Neutrophil (primary cell): ENCODE measurements around the gene EML3.
"Not testable (repeated sequence)": the region's sequence is repeated elsewhere in the genome, so short reads cannot be mapped to it uniquely, and the experiment has no call there.

Experiments
- H3K27ac ChIP-seq: fragments of 200-600 bp; sonication (generic); 2 replicates; pipeline ENCODE4 v1.5.1; 2016; ENCODE audit warnings: mild to moderate bottlenecking, moderate library complexity
- H3K27me3 ChIP-seq: fragments of 200-600 bp; sonication (generic); 2 replicates; pipeline ENCODE4 v1.6.0; 2016; ENCODE audit warnings: mild to moderate bottlenecking
- H3K36me3 ChIP-seq: fragments of 200-600 bp; sonication (generic); 2 replicates; pipeline ENCODE4 v1.5.1; 2017
- H3K4me1 ChIP-seq, 2 experiments: fragments of 200-600 bp in 1 of 2; sonication (generic) in 1 of 2; 1 replicate in 1 of 2; 2 replicates in 1 of 2; pipeline versions ENCODE4 v1.5.1 to v1.6.1; 2013 to 2016; ENCODE audit warnings: low read depth in 1 of 2, low read length in 1 of 2, mild to moderate bottlenecking in 1 of 2, moderate library complexity in 1 of 2; ENCODE audit not compliant: control insufficient read depth in 1 of 2, insufficient read depth in 1 of 2
- H3K4me3 ChIP-seq, 2 experiments: fragments of 200-600 bp in 1 of 2; sonication (generic) in 1 of 2; 1 replicate in 1 of 2; 2 replicates in 1 of 2; pipeline ENCODE4 v1.5.1; 2013 to 2016; ENCODE audit warnings: low read depth in 1 of 2, low read length in 1 of 2, mild to moderate bottlenecking in 1 of 2, moderate library complexity in 1 of 2
- H3K9me3 ChIP-seq: fragments of 200-600 bp; sonication (generic); 2 replicates; pipeline ENCODE4 v1.5.1; 2016
- TF ChIP-seq, protein P1 (sequence below): fragments of 200-600 bp; sonication (generic); IDR thresholded peaks from 2 replicates; pipeline ENCODE4 v1.5.1; 2016; ENCODE audit warnings: antibody characterized with exemption

EML3 gene

DNA sequence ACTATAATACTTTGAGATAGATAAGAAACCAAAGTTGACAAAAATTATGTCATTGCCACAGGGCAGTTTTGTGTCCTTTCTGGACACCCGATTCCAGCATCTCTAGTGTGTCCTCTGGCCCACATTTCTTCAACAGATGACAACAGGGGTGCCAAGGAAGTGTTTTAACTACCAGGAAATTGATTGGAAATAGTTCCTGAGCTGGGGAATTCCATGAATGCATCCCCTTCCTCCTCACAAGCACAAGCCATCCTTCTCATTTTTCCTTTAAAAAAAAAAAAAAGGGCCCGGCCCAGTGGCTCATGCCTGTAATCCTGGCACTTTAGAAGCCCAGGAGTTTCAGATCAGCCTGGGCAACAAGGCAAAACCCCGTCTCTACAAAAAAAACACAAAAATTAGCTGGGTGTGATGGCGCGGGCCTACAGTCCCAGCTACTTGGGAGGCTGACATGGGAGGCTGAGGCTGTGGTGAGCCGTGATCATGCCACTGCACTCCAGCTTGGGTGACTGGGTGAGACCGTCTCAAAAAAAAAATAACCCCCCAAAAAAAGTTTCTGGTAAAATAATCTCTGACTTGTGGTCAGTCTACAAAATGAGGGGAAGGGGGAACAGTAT lies 10.0 kb upstream of the EML3 start:
- H3K9me3 ChIP-seq = no peaks in the 10 kb centered on the region
- peak overlapping the region; percentile 71 to 73 for H3K4me3 ChIP-seq
- TF ChIP-seq, protein P1, sequence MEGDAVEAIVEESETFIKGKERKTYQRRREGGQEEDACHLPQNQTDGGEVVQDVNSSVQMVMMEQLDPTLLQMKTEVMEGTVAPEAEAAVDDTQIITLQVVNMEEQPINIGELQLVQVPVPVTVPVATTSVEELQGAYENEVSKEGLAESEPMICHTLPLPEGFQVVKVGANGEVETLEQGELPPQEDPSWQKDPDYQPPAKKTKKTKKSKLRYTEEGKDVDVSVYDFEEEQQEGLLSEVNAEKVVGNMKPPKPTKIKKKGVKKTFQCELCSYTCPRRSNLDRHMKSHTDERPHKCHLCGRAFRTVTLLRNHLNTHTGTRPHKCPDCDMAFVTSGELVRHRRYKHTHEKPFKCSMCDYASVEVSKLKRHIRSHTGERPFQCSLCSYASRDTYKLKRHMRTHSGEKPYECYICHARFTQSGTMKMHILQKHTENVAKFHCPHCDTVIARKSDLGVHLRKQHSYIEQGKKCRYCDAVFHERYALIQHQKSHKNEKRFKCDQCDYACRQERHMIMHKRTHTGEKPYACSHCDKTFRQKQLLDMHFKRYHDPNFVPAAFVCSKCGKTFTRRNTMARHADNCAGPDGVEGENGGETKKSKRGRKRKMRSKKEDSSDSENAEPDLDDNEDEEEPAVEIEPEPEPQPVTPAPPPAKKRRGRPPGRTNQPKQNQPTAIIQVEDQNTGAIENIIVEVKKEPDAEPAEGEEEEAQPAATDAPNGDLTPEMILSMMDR = no peak
- peak overlapping the region; percentile 88 for H3K27ac ChIP-seq
- peaks cover 30% of the 10 kb centered on the region for H3K36me3 ChIP-seq
- H3K4me1 ChIP-seq = peaks cover 19 to 22% of the 10 kb centered on the region in 2 experiments
- no peaks in the 10 kb centered on the region for H3K27me3 ChIP-seq

GRCh38 chr11:62621567-62622470 lies 9.2 kb upstream of the EML3 start, which contains the start of gene B3GAT3:
Gene B3GAT3, minus strand, starts transcription at chr11:62621986. Its CDS starts 39 bp downstream, at chr11:62621947.
- peak within 1 kb of the TSS; percentile 88 for H3K27ac ChIP-seq
- peaks cover 25% of the 10 kb centered on the region for H3K36me3 ChIP-seq
- H3K27me3 ChIP-seq = no peaks in the 10 kb centered on the region
- TF ChIP-seq, protein P1 = peak; percentile 82
- H3K9me3 ChIP-seq = no peaks in the 10 kb centered on the region
- H3K4me3 ChIP-seq = peak within 1 kb of the TSS; percentile 71 to 73
- peaks cover 19 to 22% of the 10 kb centered on the region in 2 experiments for H3K4me1 ChIP-seq

- Histone ChIP-seq H3K27me3 (no peaks in the 10 kb centered on the region), H3K36me3 (peaks cover 23% of the 10 kb centered on the region), H3K4me1 (peaks cover 19 to 22% of the 10 kb centered on the region in 2 experiments), H3K9me3 (no peaks in the 10 kb centered on the region), H3K27ac (peak overlapping the region; percentile 88), H3K4me3 (peak overlapping the region; percentile 71 to 73)
- TF ChIP-seq, protein P1 = no peak
These were observed 8.5 kb upstream of the EML3 start for GRCh38 chr11:62621027-62621566.

DNA sequence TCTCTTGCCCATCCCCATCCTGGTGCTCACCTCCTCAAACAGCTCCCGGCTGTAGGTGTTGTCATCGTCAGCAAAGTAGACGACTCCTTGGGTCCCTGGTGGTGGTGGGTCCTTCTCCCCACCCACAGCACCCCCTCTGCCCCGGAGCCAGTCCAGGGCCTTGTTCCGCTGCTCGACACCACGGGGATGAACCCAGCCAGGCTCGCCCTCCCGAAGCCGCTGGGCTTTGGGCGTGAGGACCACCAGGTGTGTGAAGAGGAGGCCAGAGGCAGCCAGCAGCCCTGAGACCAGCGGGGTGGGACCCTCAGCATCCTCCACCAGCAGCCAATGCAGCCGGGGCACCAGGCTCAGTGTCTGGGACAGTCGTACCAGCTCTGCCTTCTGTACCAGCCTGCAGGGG lies 4.4 kb upstream of the EML3 start:
- H3K4me3 ChIP-seq, H3K9me3 ChIP-seq, H3K27me3 ChIP-seq, H3K27ac ChIP-seq: not testable (repeated sequence)
- peaks cover 15% of the 10 kb centered on the region for H3K36me3 ChIP-seq
- peaks cover 34 to 38% of the 10 kb centered on the region in 2 experiments for H3K4me1 ChIP-seq

DNA sequence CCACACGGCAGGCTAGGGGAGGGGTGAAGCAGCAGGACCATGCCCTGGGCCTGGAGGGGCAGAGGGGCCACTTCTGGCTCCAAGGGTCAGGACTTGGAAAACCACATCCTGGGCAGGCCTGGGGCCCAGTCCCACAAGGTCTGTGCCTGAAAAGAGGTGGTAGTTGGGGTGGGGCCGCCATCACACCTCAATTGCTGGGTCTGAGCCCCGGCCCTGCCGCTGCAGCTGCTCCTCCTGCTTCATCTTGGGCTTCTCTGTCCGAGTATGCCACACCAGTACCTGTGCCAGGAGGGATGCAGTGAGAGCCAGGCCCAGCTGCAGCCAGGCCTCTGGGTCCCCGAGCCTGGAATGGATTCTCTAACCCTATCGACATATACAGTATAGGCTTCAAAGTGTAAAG lies 2.9 kb upstream of the EML3 start:
- TF ChIP-seq, protein P1 = no peak
- Histone ChIP-seq H3K36me3 (peaks cover 15% of the 10 kb centered on the region), H3K4me3 (no peak overlapping the region), H3K9me3 (no peaks in the 10 kb centered on the region), H3K27me3 (no peaks in the 10 kb centered on the region), H3K27ac (no peak overlapping the region), H3K4me1 (peaks cover 32 to 37% of the 10 kb centered on the region in 2 experiments)
